Right atrium auricular region (tissue), 2 donors: ENCODE results near the gene DNAJC22. TPM values are rescaled to one million over a fixed set of nuclear protein-coding genes. Genes with fewer than 3 reads are reported as not detected.

Source experiments
- DNase-seq: peaks from one replicate; pipeline ENCODE4 v3.0.0-alpha.2; 2019; ENCODE audit warnings: low spot score
- H3K27ac ChIP-seq, 2 donors: fragments of 200-600 bp; sonication (generic); 1 replicate in 1 of 2; 2 replicates in 1 of 2; pipeline ENCODE4 v1.5.1; 2016 to 2019
- H3K27me3 ChIP-seq, 2 donors: fragments of 200-600 bp; sonication (generic); one replicate each; pipeline versions ENCODE4 v1.5.1 to v1.6.0; 2017 to 2019
- H3K36me3 ChIP-seq: fragments of 200-600 bp; sonication (generic); one replicate; pipeline ENCODE4 v1.5.1; 2016
- H3K4me1 ChIP-seq, 2 donors: fragments of 200-600 bp; sonication (generic); one replicate each; pipeline versions ENCODE4 v1.5.1 to v1.6.0; 2017 to 2019
- H3K4me3 ChIP-seq, 2 donors: fragments of 200-600 bp; sonication (generic); 1 replicate in 1 of 2; 2 replicates in 1 of 2; pipeline ENCODE4 v1.5.1; 2017 to 2019; ENCODE audit warnings: mild to moderate bottlenecking in 1 of 2, moderate library complexity in 1 of 2
- H3K9me3 ChIP-seq, 2 donors: fragments of 200-600 bp; sonication (generic); one replicate each; pipeline ENCODE4 v1.5.1; 2019
- total RNA-seq, 2 donors: library from RNA; depleted of rRNA; stranded (reverse); fragments of >200 nt; gene quantifications; one replicate each; pipeline ENCODE4 v1.1.0, GENCODE V29; 2016
- TF ChIP-seq, protein P1 (sequence below), 2 donors: fragments of 200-600 bp; sonication (generic); IDR thresholded peaks; one replicate each; pipeline ENCODE4 v1.5.1; 2019; ENCODE audit warnings: antibody characterized with exemption in 2 of 2

DNAJC22 gene
- total RNA-seq, 2 donors from 2014 or later, result 0.93 to 1.2 TPM

DNA sequence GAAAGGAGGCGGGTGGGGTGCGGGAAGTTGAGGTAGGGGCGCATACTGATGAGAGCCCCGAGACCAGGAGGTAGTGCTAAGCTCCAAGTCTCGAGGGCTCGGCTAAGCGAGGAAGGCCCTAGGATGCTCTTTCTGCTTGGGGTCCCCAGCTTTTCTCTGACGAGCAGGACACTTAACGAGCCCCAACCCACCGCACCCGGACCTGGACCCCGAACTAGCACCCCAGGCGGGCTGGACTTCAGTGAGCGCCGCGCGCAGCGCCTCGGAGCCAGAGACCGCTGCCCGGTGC, 5.0 kb upstream of the DNAJC22 start:
- DNase-seq, result no peak
- H3K4me3 ChIP-seq, result peak overlapping the region in 1 of 2 donors; percentile 51
- TF ChIP-seq, protein P1, sequence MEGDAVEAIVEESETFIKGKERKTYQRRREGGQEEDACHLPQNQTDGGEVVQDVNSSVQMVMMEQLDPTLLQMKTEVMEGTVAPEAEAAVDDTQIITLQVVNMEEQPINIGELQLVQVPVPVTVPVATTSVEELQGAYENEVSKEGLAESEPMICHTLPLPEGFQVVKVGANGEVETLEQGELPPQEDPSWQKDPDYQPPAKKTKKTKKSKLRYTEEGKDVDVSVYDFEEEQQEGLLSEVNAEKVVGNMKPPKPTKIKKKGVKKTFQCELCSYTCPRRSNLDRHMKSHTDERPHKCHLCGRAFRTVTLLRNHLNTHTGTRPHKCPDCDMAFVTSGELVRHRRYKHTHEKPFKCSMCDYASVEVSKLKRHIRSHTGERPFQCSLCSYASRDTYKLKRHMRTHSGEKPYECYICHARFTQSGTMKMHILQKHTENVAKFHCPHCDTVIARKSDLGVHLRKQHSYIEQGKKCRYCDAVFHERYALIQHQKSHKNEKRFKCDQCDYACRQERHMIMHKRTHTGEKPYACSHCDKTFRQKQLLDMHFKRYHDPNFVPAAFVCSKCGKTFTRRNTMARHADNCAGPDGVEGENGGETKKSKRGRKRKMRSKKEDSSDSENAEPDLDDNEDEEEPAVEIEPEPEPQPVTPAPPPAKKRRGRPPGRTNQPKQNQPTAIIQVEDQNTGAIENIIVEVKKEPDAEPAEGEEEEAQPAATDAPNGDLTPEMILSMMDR (IDR thresholded peaks at IDR 0.05), result no peak
- peaks cover 0 to 46% of the 10 kb centered on the region in 2 donors for H3K4me1 ChIP-seq
- no peak overlapping the region for H3K27ac ChIP-seq
- peaks cover 7 to 22% of the 10 kb centered on the region in 2 donors for H3K27me3 ChIP-seq
- H3K36me3 ChIP-seq, result no peaks in the 10 kb centered on the region
- no peaks in the 10 kb centered on the region for H3K9me3 ChIP-seq

GRCh38 chr12:49342066-49342913, 4.4 kb upstream of the DNAJC22 start:
- H3K4me3 ChIP-seq, result peak overlapping the region; percentile 26 to 51

DNA sequence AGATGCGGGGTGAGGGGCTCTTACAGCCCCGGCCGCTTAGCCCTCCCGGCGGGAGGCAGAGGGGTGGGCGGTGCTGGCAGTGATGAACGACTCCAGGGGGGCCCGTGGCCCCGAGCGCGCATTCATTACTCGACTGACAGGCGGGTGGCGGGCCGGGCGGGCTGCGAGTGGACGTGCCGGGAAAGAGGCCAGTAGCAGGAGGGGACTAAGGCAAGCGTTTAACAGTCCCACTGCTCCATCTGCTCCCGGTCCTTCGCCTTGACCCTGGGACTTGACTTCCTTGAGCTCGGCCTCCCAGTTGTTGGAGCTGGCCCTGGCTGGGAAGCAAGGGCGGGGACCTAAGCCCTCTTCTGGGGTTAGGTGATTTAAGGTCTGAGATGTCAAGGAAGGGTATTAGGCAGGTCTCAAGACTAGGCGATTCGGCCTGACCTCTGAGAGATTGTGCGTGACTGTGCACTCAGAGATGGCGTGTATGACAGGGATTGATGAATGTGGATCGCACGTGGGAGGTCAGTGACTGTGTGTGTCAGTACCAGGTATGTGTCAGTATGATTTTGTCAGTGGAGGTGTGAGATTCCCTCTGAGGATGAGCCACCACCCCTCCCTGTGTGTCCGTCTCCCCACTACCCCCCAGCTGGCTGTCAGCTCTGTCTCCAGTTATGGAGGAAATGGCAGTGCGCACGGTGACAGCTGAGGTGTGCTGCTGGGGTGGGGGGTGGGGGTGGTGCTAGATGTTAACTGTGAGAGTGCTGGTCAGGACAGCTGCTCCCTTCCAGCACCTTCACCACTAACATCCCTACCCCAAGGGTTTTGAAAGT, 3.6 kb upstream of the DNAJC22 start:
- Histone ChIP-seq H3K27ac (no peak overlapping the region), H3K9me3 (no peaks in the 10 kb centered on the region), H3K4me1 (peaks cover 3 to 54% of the 10 kb centered on the region in 2 donors), H3K4me3 (peak overlapping the region; percentile 26 to 51), H3K36me3 (no peaks in the 10 kb centered on the region), H3K27me3 (peaks cover 10 to 19% of the 10 kb centered on the region in 2 donors)
- no peak for DNase-seq
- TF ChIP-seq, protein P1 (IDR thresholded peaks at IDR 0.05), result no peak

More at GRCh38 chr12:49342066-49342913, 4.4 kb upstream of the DNAJC22 start:
- peaks cover 10 to 19% of the 10 kb centered on the region in 2 donors for H3K27me3 ChIP-seq
- no peak for DNase-seq
- TF ChIP-seq, protein P1 (IDR thresholded peaks at IDR 0.05), result peak; percentile 73 to 86
- no peak overlapping the region for H3K27ac ChIP-seq
- H3K4me1 ChIP-seq, result peaks cover 3 to 46% of the 10 kb centered on the region in 2 donors
- H3K9me3 ChIP-seq, result no peaks in the 10 kb centered on the region
- no peaks in the 10 kb centered on the region for H3K36me3 ChIP-seq

- Histone ChIP-seq H3K36me3 (no peaks in the 10 kb centered on the region), H3K27me3 (peaks cover 10 to 28% of the 10 kb centered on the region in 2 donors), H3K4me3 (peak overlapping the region; percentile 29 to 54), H3K9me3 (no peaks in the 10 kb centered on the region), H3K27ac (no peak overlapping the region), H3K4me1 (peaks cover 3 to 58% of the 10 kb centered on the region in 2 donors)
- no peak for DNase-seq
- TF ChIP-seq, protein P1 (IDR thresholded peaks at IDR 0.05), result no peak
These were observed 2.1 kb upstream of the DNAJC22 start for GRCh38 chr12:49344486-49345050.

- Histone ChIP-seq H3K9me3 (no peaks in the 10 kb centered on the region), H3K4me3 (peak overlapping the region; percentile 29 to 54), H3K36me3 (no peaks in the 10 kb centered on the region), H3K27me3 (peaks cover 10 to 28% of the 10 kb centered on the region in 2 donors), H3K4me1 (peaks cover 3 to 58% of the 10 kb centered on the region in 2 donors), H3K27ac (peak overlapping the region in 1 of 2 donors; percentile 8)
- DNase-seq, result no peak
- TF ChIP-seq, protein P1 (IDR thresholded peaks at IDR 0.05), result no peak
These were observed 1.4 kb upstream of the DNAJC22 start for GRCh38 chr12:49345051-49345824.
